HepG2 (cell line): ENCODE measurements around the gene ABCC1. TPM values are rescaled to one million over a fixed set of nuclear protein-coding genes. Genes with fewer than 3 reads are reported as not detected.

Experiments
- ATAC-seq: fragments of 200-7000 bp; cut with Tn5 transposase; 3 replicates; pipeline ENCODE4 v1.9.1; 2020; ENCODE audit warnings: mild to moderate bottlenecking, moderate library complexity
- BruUV-seq: library from RNA; stranded (reverse); fragments of 400-500 nt; replicated peaks from 2 replicates; lab custom pipeline; 2021; lab: Mats Ljungman, UMichigan
- CTCF ChIA-PET: fragments of 300-600 bp; formaldehyde crosslinking; extraction: SDS; loops from one replicate; lab custom pipeline; 2021; ENCODE audit warnings: low total read pairs, inconsistent platforms, low intra/inter-chr PET ratio; lab: Yijun Ruan, JAX
- POLR2A ChIA-PET: fragments of 350-600 bp; sonication (Branson Sonifier 250); formaldehyde crosslinking; loops from one replicate; lab custom pipeline; 2020; ENCODE audit warnings: antibody characterized with exemption, inconsistent platforms; lab: Yijun Ruan, JAX
- DNase-seq: peaks from one replicate; pipeline ENCODE4 v3.0.0-alpha.2; 2015; ENCODE audit warnings: low spot score
- FAIRE-seq: peaks from 3 replicates; lab custom pipeline; 2011; peaks lifted over from hg19 to GRCh38; lab: Jason Lieb, UNC
- H2AFZ ChIP-seq: one replicate; pipeline ENCODE4 v1.6.1; 2011; ENCODE audit warnings: low read length, inconsistent platforms
- H3K27ac ChIP-seq: fragments of 300-600 bp; 3 replicates; pipeline ENCODE4 v1.8.0; 2011; ENCODE audit warnings: mixed run types, mild to moderate bottlenecking, mixed read lengths, low read length, inconsistent platforms; ENCODE audit not compliant: insufficient read depth; ENCODE audit errors: extremely low read length
- H3K27me3 ChIP-seq, 2 experiments: fragments of 200-600 bp in 1 of 2; 2 replicates in 1 of 2; 3 replicates in 1 of 2; pipeline versions ENCODE4 v1.6.0 to v1.8.0; 2011; ENCODE audit warnings: low read length in 2 of 2, mild to moderate bottlenecking in 2 of 2, moderate library complexity in 2 of 2, inconsistent platforms in 1 of 2; ENCODE audit not compliant: insufficient read depth in 2 of 2, control insufficient read depth in 1 of 2
- H3K36me3 ChIP-seq, 2 experiments: fragments of 200-600 bp in 1 of 2; replicated peaks in 1 of 2; 2 replicates in 1 of 2; 3 replicates in 1 of 2; pipeline versions ENCODE4 v1.5.1 to v1.8.0; 2011; ENCODE audit warnings: low read length in 2 of 2, inconsistent platforms in 1 of 2; ENCODE audit not compliant: insufficient read depth in 2 of 2, control insufficient read depth in 1 of 2
- H3K4me1 ChIP-seq: 2 replicates; pipeline ENCODE4 v1.5.1; 2012; ENCODE audit warnings: low read length, inconsistent platforms; ENCODE audit not compliant: insufficient read depth
- H3K4me2 ChIP-seq: 2 replicates; pipeline ENCODE4 v1.6.0; 2011; ENCODE audit warnings: low read depth, low read length, inconsistent platforms
- H3K4me3 ChIP-seq, 3 experiments: fragments of 200-600 bp in 1 of 3; sonication (generic), shearing (Covaris generic) in 1 of 3; replicated peaks in 1 of 3; 2 replicates each; pipeline ENCODE4 v1.5.1; 2011 to 2016; ENCODE audit warnings: low read length in 3 of 3, inconsistent platforms in 2 of 3, low read depth in 2 of 3, mild to moderate bottlenecking in 2 of 3, control low read depth in 1 of 3, mixed read lengths in 1 of 3; ENCODE audit not compliant: insufficient read depth in 1 of 3
- H3K79me2 ChIP-seq: one replicate; pipeline ENCODE4 v1.6.1; 2011; ENCODE audit warnings: low read length, inconsistent platforms; ENCODE audit not compliant: insufficient read depth
- H3K9ac ChIP-seq: 2 replicates; pipeline ENCODE4 v1.6.0; 2011; ENCODE audit warnings: mild to moderate bottlenecking, low read depth, low read length, inconsistent platforms; ENCODE audit not compliant: insufficient read depth
- H3K9me3 ChIP-seq: 2 replicates; pipeline ENCODE4 v1.5.1; 2012; ENCODE audit warnings: mild to moderate bottlenecking, low read length
- H4K20me1 ChIP-seq: 2 replicates; pipeline ENCODE4 v1.6.0; 2011; ENCODE audit warnings: inconsistent platforms, mild to moderate bottlenecking, low read length, moderate library complexity; ENCODE audit not compliant: insufficient read depth
- ATF4 ChIP-seq, 2 experiments: fragments of 450-650 bp in 1 of 2; sonication (generic) in 1 of 2; formaldehyde crosslinking; IDR thresholded peaks; 2 replicates each; pipeline versions ENCODE4 v1.5.0 to v1.8.0; 2020 to 2022; ENCODE audit warnings: mild to moderate bottlenecking in 1 of 2, missing genetic modification reagents in 1 of 2
- HES4 ChIP-seq: sonication (generic); formaldehyde crosslinking; IDR thresholded peaks from 2 replicates; pipeline ENCODE4 v1.9.0; 2021; ENCODE audit warnings: mild to moderate bottlenecking, missing genetic modification reagents, borderline replicate concordance
- ZBTB40 ChIP-seq, 2 experiments: fragments of 450-650 bp in 1 of 2; sonication (generic) in 1 of 2; formaldehyde crosslinking in 1 of 2; IDR thresholded peaks; 2 replicates each; pipeline versions ENCODE4 v1.6.1 to v1.8.0; 2016 to 2022; ENCODE audit warnings: antibody characterized with exemption in 1 of 2, mild to moderate bottlenecking in 1 of 2, missing genetic modification reagents in 1 of 2
- ZKSCAN1 ChIP-seq: fragments of 150-350 bp; IDR thresholded peaks from 2 replicates; pipeline ENCODE4 v1.6.1; 2014; ENCODE audit warnings: low read length
- ZNF414 ChIP-seq: sonication (generic); formaldehyde crosslinking; IDR thresholded peaks from 2 replicates; pipeline ENCODE4 v1.5.0; 2020; ENCODE audit warnings: missing genetic modification reagents
- ZNF891 ChIP-seq: sonication (generic); formaldehyde crosslinking; IDR thresholded peaks from 2 replicates; pipeline ENCODE4 v1.5.0; 2020; ENCODE audit warnings: mild to moderate bottlenecking, missing genetic modification reagents
- WGBS: methylation state at CpG from one replicate; pipeline ENCODE4 v1.1.6; 2017; ENCODE audit warnings: low lambda C conversion rate; 5-methylcytosine and 5-hydroxymethylcytosine counted together
- in situ Hi-C: cut with HindIII; loops from 2 replicates; pipeline ENCODE4 v1.10.0; 2017; ENCODE audit warnings: low pct_unique_long_range_greater_than_20kb; ENCODE audit not compliant: extremely low pct_ligation_motif_present
- intact Hi-C: fragments of 100-400 bp; cut with micrococcal nuclease; formaldehyde crosslinking; loops from one replicate; pipeline ENCODE4 v1.10.0; 2022; ENCODE audit not compliant: unreplicated experiment
- polyA plus RNA-seq, 8 experiments: library from polyadenylated mRNA; depleted of rRNA in 3 of 8; stranded (reverse) in 7 of 8; unstranded in 1 of 8; fragments of >200 nt; fragmentation: Illumina TruSeq in 4 of 8; extraction: Trizol in 4 of 8; gene quantifications; 2 replicates each; pipeline versions ENCODE4 v1.2.1 to v1.2.3, GENCODE V29; 2011 to 2016; ENCODE audit warnings: low read depth in 4 of 8, missing spikeins in 1 of 8, mixed read lengths in 1 of 8; ENCODE audit not compliant: insufficient read depth in 1 of 8
- total RNA-seq, 5 experiments: library from RNA; depleted of rRNA; stranded (reverse); fragments of >200 nt; fragmentation: Illumina TruSeq; extraction: Trizol; gene quantifications; 2 replicates each; pipeline ENCODE4 v1.2.3, GENCODE V29; 2016; ENCODE audit warnings: low read depth in 1 of 5

ABCC1 gene
- total and polyA plus RNA-seq, 2 of the 13 experiments (the other 11 are each of a cell fraction or from before 2014, with no cell fraction given): 13.0 to 30.6 TPM

- BruUV-seq: no TSS peak
- ChIA-PET CTCF (no interaction called here), POLR2A (no interaction called here)
- Histone ChIP-seq H3K4me1 (no peaks in the 10 kb centered on the region), H2AFZ (no peak overlapping the region), H3K9ac (no peak overlapping the region), H3K4me3 (no peak overlapping the region), H3K4me2 (no peak overlapping the region), H4K20me1 (peaks cover 4% of the 10 kb centered on the region; the same call in 1 of the 2 replicates), H3K36me3 (peaks cover 63 to 87% of the 10 kb centered on the region in 2 experiments), H3K9me3 (no peaks in the 10 kb centered on the region), H3K27me3 (no peaks in the 10 kb centered on the region), H3K27ac (no peak overlapping the region), H3K79me2 (no peaks in the 10 kb centered on the region)
- in situ Hi-C loops (no loop called here), intact Hi-C loops (no loop called here)
- no peak for FAIRE-seq
- 99% methylated on average over 4 of the region's 4 CpGs for WGBS
- no peak for DNase-seq
- peak; percentile 87 for TF ChIP-seq ZKSCAN1
- TF ChIP-seq ZNF414 (CRISPR knock-in tag): no peak
- no peak; the same call in 2 of the 3 replicates for ATAC-seq
Measured at GRCh38 chr16:16172991-16173390, 223.6 kb downstream of the ABCC1 start.

GRCh38 chr16:16175296-16175695 is 225.9 kb downstream of the ABCC1 start:
- H3K27me3 ChIP-seq: no peaks in the 10 kb centered on the region
- FAIRE-seq: no peak
- ChIA-PET CTCF (no interaction called here), POLR2A (interaction anchor here (0.8 kb wide), 1 partner anchor 11 kb away, joined by 3 read pairs; no protein-coding TSS in a partner anchor)
- WGBS: 100% methylated on average over 1 of the region's 5 CpGs
- no peak overlapping the region for H3K4me3 ChIP-seq
- in situ Hi-C loops (no loop called here), intact Hi-C loops (no loop called here)
- no TSS peak for BruUV-seq
- no peak overlapping the region for H3K9ac ChIP-seq
- H3K79me2 ChIP-seq: no peaks in the 10 kb centered on the region
- peaks cover 4% of the 10 kb centered on the region; the same call in 1 of the 2 replicates for H4K20me1 ChIP-seq
- peaks cover 59 to 87% of the 10 kb centered on the region in 2 experiments for H3K36me3 ChIP-seq
- no peak for DNase-seq
- H3K27ac ChIP-seq: no peak overlapping the region
- H3K4me1 ChIP-seq: no peaks in the 10 kb centered on the region
- no peak overlapping the region for H3K4me2 ChIP-seq
- no peak overlapping the region for H2AFZ ChIP-seq
- ATAC-seq: peak; percentile 17
- H3K9me3 ChIP-seq: no peaks in the 10 kb centered on the region
- TF ChIP-seq ATF4 (CRISPR knock-in tag; IDR thresholded peaks at IDR 0.05) (no peak), HES4 (CRISPR knock-in tag) (0 out of 2 replicates have a peak, but pooled peaks have one; percentile 25), ZNF891 (CRISPR knock-in tag) (peak; percentile 24; the same call in 1 of the 2 replicates), ZBTB40 (IDR thresholded peaks at IDR 0.05) (no peak), ZBTB40 (CRISPR knock-in tag; IDR thresholded peaks at IDR 0.05) (0 out of 2 replicates have a peak, but pooled peaks have one; percentile 38)
